H1 (cell line): ENCODE results near the gene PRKCA. TPM values are rescaled to one million over a fixed set of nuclear protein-coding genes. Genes with fewer than 3 reads are reported as not detected.

ENCODE experiments used
- CTCF ChIA-PET: fragments of 300-600 bp; sonication (Branson Sonifier 250); formaldehyde crosslinking; loops from one replicate; lab custom pipeline; 2021; ENCODE audit not compliant: partially characterized antibody; lab: Charles Lee
- POLR2A ChIA-PET: fragments of 300-600 bp; sonication (Branson Sonifier 250); formaldehyde crosslinking; loops from one replicate; lab custom pipeline; 2021; ENCODE audit warnings: inconsistent platforms; ENCODE audit not compliant: partially characterized antibody; lab: Charles Lee
- DNase-seq, 2 experiments: peaks; one replicate each; pipeline versions ENCODE4 v3.0.0 to v3.0.0-alpha.2; 2010 to 2022; ENCODE audit warnings: low spot score in 2 of 2, low read depth in 1 of 2, mixed read lengths in 1 of 2
- FAIRE-seq: peaks from 2 replicates; lab custom pipeline; 2011; peaks lifted over from hg19 to GRCh38; lab: Jason Lieb, UNC
- H2AFZ ChIP-seq: 2 replicates; pipeline ENCODE4 v1.8.1; 2012; ENCODE audit warnings: low read length, inconsistent platforms
- H2AK5ac ChIP-seq: 2 replicates; pipeline ENCODE4 v1.6.1; 2013; ENCODE audit warnings: low read depth, low read length
- H2BK120ac ChIP-seq: replicated peaks from 2 replicates; pipeline ENCODE3; 2013; ENCODE audit warnings: low read depth, low read length, inconsistent platforms
- H2BK12ac ChIP-seq: 2 replicates; pipeline ENCODE4 v1.6.1; 2013; ENCODE audit warnings: low read depth, low read length
- H2BK15ac ChIP-seq: 2 replicates; pipeline ENCODE4 v1.6.1; 2013; ENCODE audit warnings: low read length
- H2BK20ac ChIP-seq: 2 replicates; pipeline ENCODE4 v1.6.1; 2013; ENCODE audit warnings: low read length
- H2BK5ac ChIP-seq: 2 replicates; pipeline ENCODE4 v1.6.1; 2013; ENCODE audit warnings: low read depth, low read length
- H3K14ac ChIP-seq: 2 replicates; pipeline ENCODE4 v1.6.1; 2013; ENCODE audit warnings: inconsistent platforms; ENCODE audit not compliant: insufficient read length
- H3K18ac ChIP-seq: 2 replicates; pipeline ENCODE4 v1.6.1; 2013; ENCODE audit warnings: low read length; ENCODE audit errors: extremely low read depth
- H3K23ac ChIP-seq: 2 replicates; pipeline ENCODE4 v1.6.1; 2013; ENCODE audit warnings: inconsistent platforms; ENCODE audit not compliant: insufficient read length
- H3K23me2 ChIP-seq: 2 replicates; pipeline ENCODE4 v1.6.1; 2013; ENCODE audit warnings: low read depth, low read length
- H3K27ac ChIP-seq: 2 replicates; pipeline ENCODE4 v1.6.1; 2011; ENCODE audit warnings: low read depth, low read length, inconsistent platforms
- H3K27me3 ChIP-seq, 4 experiments: replicated peaks in 1 of 4; 1 replicate in 1 of 4; 2 replicates in 3 of 4; pipeline versions ENCODE4 v1.6.1 to v1.8.1; 2011 to 2013; ENCODE audit warnings: low read length in 3 of 4, mild to moderate bottlenecking in 3 of 4, inconsistent platforms in 2 of 4, mixed read lengths in 2 of 4, moderate library complexity in 1 of 4; ENCODE audit not compliant: control insufficient read depth in 3 of 4, insufficient read depth in 3 of 4; ENCODE audit errors: extremely low read depth in 1 of 4
- H3K36me3 ChIP-seq, 4 experiments: 2 replicates each; pipeline versions ENCODE4 v1.6.1 to v1.8.1; 2011 to 2013; ENCODE audit warnings: mild to moderate bottlenecking in 4 of 4, low read length in 3 of 4, moderate library complexity in 2 of 4, control low read depth in 1 of 4, inconsistent platforms in 1 of 4; ENCODE audit not compliant: insufficient read depth in 4 of 4, control insufficient read depth in 2 of 4
- H3K4ac ChIP-seq: replicated peaks from 2 replicates; pipeline ENCODE3; 2013; ENCODE audit warnings: low read length, low read depth, mixed read lengths, inconsistent platforms; ENCODE audit not compliant: insufficient read length
- H3K4me1 ChIP-seq, 4 experiments: replicated peaks in 1 of 4; 1 replicate in 1 of 4; 2 replicates in 3 of 4; pipeline versions ENCODE4 v1.6.1 to v1.8.1; 2011 to 2013; ENCODE audit warnings: low read length in 3 of 4, inconsistent platforms in 2 of 4, mixed read lengths in 1 of 4; ENCODE audit not compliant: insufficient read depth in 4 of 4, control insufficient read depth in 3 of 4
- H3K4me2 ChIP-seq, 2 experiments: 2 replicates each; pipeline versions ENCODE4 v1.6.1 to v1.8.1; 2011 to 2013; ENCODE audit warnings: low read depth in 2 of 2, low read length in 2 of 2, control low read depth in 1 of 2, inconsistent platforms in 1 of 2, mild to moderate bottlenecking in 1 of 2; ENCODE audit not compliant: insufficient read depth in 1 of 2
- H3K4me3 ChIP-seq, 4 experiments: fragments of 200-600, 300-600 bp in 1 of 4; sonication (generic), shearing (Covaris generic), sonication (Bioruptor Twin) in 1 of 4; 2 replicates each; pipeline versions ENCODE4 v1.5.1 to v1.8.1; 2011 to 2016; ENCODE audit warnings: low read length in 4 of 4, low read depth in 3 of 4, control low read depth in 2 of 4, inconsistent platforms in 2 of 4, mild to moderate bottlenecking in 2 of 4, mixed read lengths in 1 of 4, moderate library complexity in 1 of 4; ENCODE audit not compliant: insufficient read depth in 2 of 4; ENCODE audit errors: extremely low read depth in 1 of 4
- H3K56ac ChIP-seq: replicated peaks from 2 replicates; pipeline ENCODE3; 2013; ENCODE audit warnings: low read depth, mild to moderate bottlenecking, mixed read lengths, low read length, inconsistent platforms; ENCODE audit not compliant: insufficient read length
- H3K79me1 ChIP-seq: 2 replicates; pipeline ENCODE4 v1.6.1; 2013; ENCODE audit warnings: low read depth, low read length, control low read depth
- H3K79me2 ChIP-seq, 2 experiments: 2 replicates each; pipeline versions ENCODE4 v1.6.1 to v1.8.1; 2012 to 2013; ENCODE audit warnings: low read length in 2 of 2, mild to moderate bottlenecking in 2 of 2, inconsistent platforms in 1 of 2; ENCODE audit not compliant: insufficient read depth in 2 of 2, control insufficient read depth in 1 of 2
- H3K9ac ChIP-seq, 4 experiments: replicated peaks in 1 of 4; 1 replicate in 1 of 4; 2 replicates in 3 of 4; pipeline versions ENCODE4 v1.6.1 to v1.8.1; 2011 to 2013; ENCODE audit warnings: low read depth in 3 of 4, low read length in 3 of 4, control low read depth in 2 of 4, mild to moderate bottlenecking in 2 of 4, moderate library complexity in 2 of 4, inconsistent platforms in 1 of 4; ENCODE audit errors: extremely low read depth in 1 of 4
- H3K9me3 ChIP-seq, 2 experiments: 2 replicates each; pipeline versions ENCODE4 v1.6.1 to v1.8.1; 2012 to 2013; ENCODE audit warnings: mild to moderate bottlenecking in 2 of 2, moderate library complexity in 2 of 2, control low read depth in 1 of 2, inconsistent platforms in 1 of 2, low read depth in 1 of 2, low read length in 1 of 2, mixed read lengths in 1 of 2; ENCODE audit not compliant: insufficient read depth in 2 of 2
- H4K20me1 ChIP-seq, 2 experiments: replicated peaks in 1 of 2; 2 replicates each; pipeline versions ENCODE3 to v1.8.1; 2011 to 2013; ENCODE audit warnings: inconsistent platforms in 2 of 2, low read length in 2 of 2, mild to moderate bottlenecking in 1 of 2; ENCODE audit not compliant: insufficient read depth in 2 of 2, control insufficient read depth in 1 of 2
- H4K5ac ChIP-seq: 2 replicates; pipeline ENCODE4 v1.6.1; 2013; ENCODE audit warnings: low read length, low read depth, mixed read lengths, inconsistent platforms; ENCODE audit not compliant: insufficient read length
- H4K8ac ChIP-seq: 2 replicates; pipeline ENCODE4 v1.8.0; 2013; ENCODE audit warnings: mild to moderate bottlenecking, moderate library complexity, low read length, inconsistent platforms; ENCODE audit not compliant: insufficient read depth; ENCODE audit errors: extremely low read depth
- H4K91ac ChIP-seq: replicated peaks from 2 replicates; pipeline ENCODE3; 2013; ENCODE audit warnings: low read length, mixed read lengths, inconsistent platforms; ENCODE audit not compliant: insufficient read length
- CEBPB ChIP-seq: IDR thresholded peaks from 2 replicates; pipeline ENCODE4 v1.6.1; 2012; ENCODE audit warnings: low read depth, low read length
- CREB1 ChIP-seq: IDR thresholded peaks from 2 replicates; pipeline ENCODE4 v1.6.1; 2012; ENCODE audit warnings: inconsistent platforms
- KDM4A ChIP-seq: IDR thresholded peaks from one replicate; pipeline ENCODE4 v1.7.1; 2012; ENCODE audit warnings: low read depth, mild to moderate bottlenecking, moderate library complexity, low read length, inconsistent platforms; ENCODE audit not compliant: severe bottlenecking
- KDM5A ChIP-seq: fragments of 200-600 bp; IDR thresholded peaks from 2 replicates; pipeline ENCODE4 v1.7.1; 2012; ENCODE audit warnings: mild to moderate bottlenecking, low read length, inconsistent platforms, mixed read lengths
- RFX5 ChIP-seq: IDR thresholded peaks from 2 replicates; pipeline ENCODE4 v1.6.1; 2011; ENCODE audit warnings: low read depth, low read length, improper control_type of control experiment, borderline replicate concordance
- RXRA ChIP-seq: IDR thresholded peaks from 2 replicates; pipeline ENCODE4 v1.6.1; 2011; ENCODE audit warnings: low read depth, mild to moderate bottlenecking, low read length, moderate library complexity; ENCODE audit not compliant: insufficient read depth
- SIRT6 ChIP-seq: IDR thresholded peaks from one replicate; pipeline ENCODE4 v1.7.1; 2012; ENCODE audit warnings: low read length, inconsistent platforms
- SRF ChIP-seq: IDR thresholded peaks from 2 replicates; pipeline ENCODE4 v1.6.1; 2011; ENCODE audit warnings: mild to moderate bottlenecking, low read depth, low read length, moderate library complexity
- YY1 ChIP-seq: IDR thresholded peaks from 2 replicates; pipeline ENCODE4 v1.6.1; 2011; ENCODE audit warnings: low read depth, mild to moderate bottlenecking, low read length
- WGBS, 2 experiments: shearing (Covaris generic) in 1 of 2; methylation state at CpG; one replicate each; pipeline versions ENCODE4 v1.1.6 to v1.1.7; 2013 to 2015; ENCODE audit warnings: low lambda C conversion rate in 2 of 2, mixed read lengths in 2 of 2, inconsistent platforms in 1 of 2, low coverage in 1 of 2, missing lambda C conversion rate in 1 of 2; ENCODE audit not compliant: insufficient replicate concordance in 2 of 2, insufficient coverage in 1 of 2, insufficient read length in 1 of 2; ENCODE audit errors: extremely low coverage in 1 of 2, missing lambda C conversion rate in 1 of 2; 5-methylcytosine and 5-hydroxymethylcytosine counted together
- polyA plus RNA-seq, 7 experiments: library from polyadenylated mRNA; depleted of rRNA in 3 of 7; stranded (reverse) in 5 of 7; unstranded in 2 of 7; fragments of >200 nt in 5 of 7; fragments of 200-250 nt in 2 of 7; gene quantifications; 1 replicate in 5 of 7; 2 replicates in 1 of 7; 4 replicates in 1 of 7; pipeline versions ENCODE4 v1.2.1 to v1.2.3, GENCODE V29; 2011 to 2013; ENCODE audit warnings: missing spikeins in 2 of 7, mixed read lengths in 2 of 7
- total RNA-seq: library from RNA; stranded (reverse); fragmentation: NEBNext Ultra II Directional; extraction: Animal tissue kit (Norgen Biotek cat#: 25700); gene quantifications from 2 replicates; pipeline ENCODE4 v1.2.1, GENCODE V29; 2021
- TF ChIP-seq, protein P1 (sequence below), 3 experiments: IDR thresholded peaks; 1 replicate in 2 of 3; 2 replicates in 1 of 3; pipeline versions ENCODE4 v1.5.1 to v1.6.1; 2011; ENCODE audit warnings: low read length in 3 of 3, mild to moderate bottlenecking in 3 of 3, inconsistent platforms in 2 of 3, low read depth in 1 of 3, moderate library complexity in 1 of 3; ENCODE audit not compliant: insufficient read depth in 1 of 3; ENCODE audit errors: control extremely low read depth in 1 of 3

The PRKCA gene
- total and polyA plus RNA-seq, 2 of the 8 experiments (the other 6 are each of a cell fraction or from before 2014, with no cell fraction given) = 5.8 to 17.8 TPM

DNA sequence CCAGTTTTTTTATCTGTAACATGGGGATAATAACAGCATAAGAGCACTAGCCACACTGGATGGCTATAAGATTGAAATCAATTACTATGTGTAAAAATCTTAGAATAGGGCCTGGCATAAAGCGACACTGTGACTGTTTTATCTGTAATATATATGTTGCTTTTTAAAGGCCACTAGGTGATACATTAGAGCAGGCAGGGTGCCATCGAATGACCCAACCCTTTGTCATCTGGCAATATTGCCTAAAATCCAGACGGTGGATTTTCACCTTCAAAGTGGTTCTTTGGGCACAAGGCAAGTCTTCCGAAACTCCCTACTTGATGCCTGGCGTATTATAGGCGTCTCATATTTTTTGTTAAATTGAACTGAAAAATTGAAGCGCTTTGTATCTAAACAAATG, 69.1 kb downstream of the PRKCA start:
- H4K91ac ChIP-seq = no peak overlapping the region
- TF ChIP-seq RXRA (no peak), CREB1 (no peak), RFX5 (no peak), SRF (no peak), YY1 (no peak), KDM4A (no peak), KDM5A (no peak), SIRT6 (no peak), CEBPB (no peak)
- TF ChIP-seq, protein P1, sequence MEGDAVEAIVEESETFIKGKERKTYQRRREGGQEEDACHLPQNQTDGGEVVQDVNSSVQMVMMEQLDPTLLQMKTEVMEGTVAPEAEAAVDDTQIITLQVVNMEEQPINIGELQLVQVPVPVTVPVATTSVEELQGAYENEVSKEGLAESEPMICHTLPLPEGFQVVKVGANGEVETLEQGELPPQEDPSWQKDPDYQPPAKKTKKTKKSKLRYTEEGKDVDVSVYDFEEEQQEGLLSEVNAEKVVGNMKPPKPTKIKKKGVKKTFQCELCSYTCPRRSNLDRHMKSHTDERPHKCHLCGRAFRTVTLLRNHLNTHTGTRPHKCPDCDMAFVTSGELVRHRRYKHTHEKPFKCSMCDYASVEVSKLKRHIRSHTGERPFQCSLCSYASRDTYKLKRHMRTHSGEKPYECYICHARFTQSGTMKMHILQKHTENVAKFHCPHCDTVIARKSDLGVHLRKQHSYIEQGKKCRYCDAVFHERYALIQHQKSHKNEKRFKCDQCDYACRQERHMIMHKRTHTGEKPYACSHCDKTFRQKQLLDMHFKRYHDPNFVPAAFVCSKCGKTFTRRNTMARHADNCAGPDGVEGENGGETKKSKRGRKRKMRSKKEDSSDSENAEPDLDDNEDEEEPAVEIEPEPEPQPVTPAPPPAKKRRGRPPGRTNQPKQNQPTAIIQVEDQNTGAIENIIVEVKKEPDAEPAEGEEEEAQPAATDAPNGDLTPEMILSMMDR (IDR thresholded peaks at IDR 0.05; ENCODE audit: control extremely low read depth in 1 of 3, insufficient read depth in 1 of 3, low read depth in 1 of 3, low read length in 3 of 3) = no peak

More for the DNA sequence above, 69.1 kb downstream of the PRKCA start:
- H2AFZ ChIP-seq = no peak overlapping the region
- no peak overlapping the region for H3K4me3 ChIP-seq
- H3K18ac ChIP-seq = no peak overlapping the region
- no peaks in the 10 kb centered on the region for H3K36me3 ChIP-seq
- no peak overlapping the region for H3K4me2 ChIP-seq
- H4K20me1 ChIP-seq = peaks cover 0 to 2% of the 10 kb centered on the region in 2 experiments
- no peak overlapping the region for H4K8ac ChIP-seq
- peaks cover 0 to 9% (median 3%) of the 10 kb centered on the region in 4 experiments; a peak in 4 of 7 replicates for H3K4me1 ChIP-seq
- no peaks in the 10 kb centered on the region for H3K79me1 ChIP-seq
- H3K27me3 ChIP-seq = no peaks in the 10 kb centered on the region
- H3K9me3 ChIP-seq = no peaks in the 10 kb centered on the region
- H2BK5ac ChIP-seq = no peak overlapping the region
- H3K9ac ChIP-seq = no peak overlapping the region
- H4K5ac ChIP-seq = no peak overlapping the region
- peaks cover 0 to 6% of the 10 kb centered on the region in 2 experiments; a peak in 1 of 4 replicates for H3K79me2 ChIP-seq
- no peak overlapping the region for H3K4ac ChIP-seq
- H3K56ac ChIP-seq = no peak overlapping the region
- H2AK5ac ChIP-seq = no peak overlapping the region
- no peak overlapping the region for H2BK120ac ChIP-seq
- no peak overlapping the region for H2BK12ac ChIP-seq
- no peak overlapping the region for H2BK20ac ChIP-seq
- ChIA-PET POLR2A (no interaction called here), CTCF (no interaction called here)
- no peak overlapping the region for H3K27ac ChIP-seq
- FAIRE-seq (no peak), DNase-seq (no peak)
- no peaks in the 10 kb centered on the region for H3K23me2 ChIP-seq
- H2BK15ac ChIP-seq = no peak overlapping the region
- H3K23ac ChIP-seq = no peak overlapping the region
- 96% methylated on average over 7 of the region's 7 CpGs; no CpG with 5 or more reads in 1 of the 2 experiments for WGBS, 2 experiments
- no peak overlapping the region for H3K14ac ChIP-seq
